Keratinocyte (primary cell): ENCODE measurements around the gene TLCD1. TPM values are rescaled to one million over a fixed set of nuclear protein-coding genes. Genes with fewer than 3 reads are reported as not detected.

Source experiments
- DNase-seq: peaks from one replicate; pipeline ENCODE4 v3.0.0-alpha.2; 2011; ENCODE audit warnings: low read depth, missing footprints, low spot score
- FAIRE-seq: peaks from 2 replicates; lab custom pipeline; 2011; peaks lifted over from hg19 to GRCh38; lab: Jason Lieb, UNC
- H2AFZ ChIP-seq: 2 replicates; pipeline ENCODE4 v1.6.0; 2012; ENCODE audit warnings: low read length, control low read depth, inconsistent platforms; ENCODE audit not compliant: control insufficient read depth
- H3K27ac ChIP-seq: 2 replicates; pipeline ENCODE4 v1.5.1; 2011; ENCODE audit warnings: low read length; ENCODE audit not compliant: control insufficient read depth, insufficient read depth
- H3K27me3 ChIP-seq: 3 replicates; pipeline ENCODE4 v1.6.0; 2011; ENCODE audit warnings: low read length; ENCODE audit not compliant: control insufficient read depth, insufficient read depth; ENCODE audit errors: extremely low read depth
- H3K36me3 ChIP-seq, 2 experiments: 2 replicates in 1 of 2; 3 replicates in 1 of 2; pipeline ENCODE4 v1.5.1; 2011; ENCODE audit warnings: low read length in 2 of 2, mild to moderate bottlenecking in 1 of 2; ENCODE audit not compliant: control insufficient read depth in 2 of 2, insufficient read depth in 2 of 2; ENCODE audit errors: extremely low read depth in 1 of 2
- H3K4me1 ChIP-seq: 3 replicates; pipeline ENCODE4 v1.5.1; 2011; ENCODE audit warnings: low read length; ENCODE audit not compliant: control insufficient read depth, insufficient read depth; ENCODE audit errors: extremely low read depth
- H3K4me2 ChIP-seq: 3 replicates; pipeline ENCODE4 v1.6.0; 2011; ENCODE audit warnings: low read depth, low read length; ENCODE audit not compliant: control insufficient read depth, insufficient read depth; ENCODE audit errors: extremely low read depth
- H3K4me3 ChIP-seq, 3 experiments: fragments of 200-600 bp in 1 of 3; sonication (generic) in 1 of 3; 2 replicates in 2 of 3; 3 replicates in 1 of 3; pipeline ENCODE4 v1.5.1; 2011 to 2016; ENCODE audit warnings: low read length in 3 of 3, mild to moderate bottlenecking in 3 of 3, control low read depth in 2 of 3, inconsistent platforms in 1 of 3, low read depth in 1 of 3, mixed read lengths in 1 of 3, mixed run types in 1 of 3, moderate library complexity in 1 of 3; ENCODE audit not compliant: control insufficient read depth in 2 of 3, insufficient read depth in 2 of 3; ENCODE audit errors: extremely low read depth in 1 of 3
- H3K79me2 ChIP-seq: 2 replicates; pipeline ENCODE4 v1.6.0; 2012; ENCODE audit warnings: low read length; ENCODE audit not compliant: control insufficient read depth, insufficient read depth
- H3K9ac ChIP-seq: 3 replicates; pipeline ENCODE4 v1.6.0; 2011; ENCODE audit warnings: low read length; ENCODE audit not compliant: control insufficient read depth, insufficient read depth; ENCODE audit errors: extremely low read depth
- H3K9me1 ChIP-seq: 3 replicates; pipeline ENCODE4 v1.6.0; 2011; ENCODE audit warnings: low read length; ENCODE audit not compliant: control insufficient read depth, insufficient read depth; ENCODE audit errors: extremely low read depth
- H3K9me3 ChIP-seq: 2 replicates; pipeline ENCODE4 v1.5.1; 2012; ENCODE audit warnings: low read depth, low read length; ENCODE audit not compliant: control insufficient read depth
- H4K20me1 ChIP-seq: 3 replicates; pipeline ENCODE4 v1.6.0; 2011; ENCODE audit warnings: low read length; ENCODE audit not compliant: control insufficient read depth, insufficient read depth; ENCODE audit errors: extremely low read depth
- EZH2 ChIP-seq: IDR thresholded peaks from one replicate; pipeline ENCODE4 v1.6.1; 2012; ENCODE audit warnings: inconsistent platforms, mild to moderate bottlenecking, low read length, moderate library complexity
- dilution Hi-C: fragments of 300-500 bp; cut with MboI; formaldehyde crosslinking; loops from one replicate; pipeline ENCODE4 v1.7.0; 2020; ENCODE audit warnings: low sequenced_read_pairs; ENCODE audit not compliant: extremely low pct_ligation_motif_present
- polyA plus RNA-seq, 5 experiments: library from polyadenylated mRNA; depleted of rRNA in 3 of 5; stranded (reverse) in 3 of 5; stranded (forward) in 1 of 5; unstranded in 1 of 5; fragments of >200 nt; gene quantifications; 1 replicate in 1 of 5; 2 replicates in 3 of 5; 3 replicates in 1 of 5; pipeline versions ENCODE4 v1.2.1 to v1.2.3, GENCODE V29; 2011 to 2012; ENCODE audit warnings: missing spikeins in 2 of 5, low read depth in 1 of 5, low replicate concordance in 1 of 5
- TF ChIP-seq, protein P1 (sequence below), 3 experiments: IDR thresholded peaks in 1 of 3; conservative IDR thresholded peaks in 1 of 3; optimal IDR thresholded peaks in 1 of 3; 2 replicates in 2 of 3; 3 replicates in 1 of 3; pipeline versions ENCODE3 to v1.5.1; 2011; ENCODE audit warnings: low read length in 3 of 3, mild to moderate bottlenecking in 3 of 3, moderate library complexity in 2 of 3, control low read depth in 1 of 3, inconsistent platforms in 1 of 3; ENCODE audit not compliant: insufficient read depth in 2 of 3; ENCODE audit errors: extremely low read depth in 1 of 3

Gene TLCD1
- polyA plus RNA-seq, 1 donor (not counting 4 experiments of a cell fraction or from before 2014, with no cell fraction given): 14.0 TPM

DNA sequence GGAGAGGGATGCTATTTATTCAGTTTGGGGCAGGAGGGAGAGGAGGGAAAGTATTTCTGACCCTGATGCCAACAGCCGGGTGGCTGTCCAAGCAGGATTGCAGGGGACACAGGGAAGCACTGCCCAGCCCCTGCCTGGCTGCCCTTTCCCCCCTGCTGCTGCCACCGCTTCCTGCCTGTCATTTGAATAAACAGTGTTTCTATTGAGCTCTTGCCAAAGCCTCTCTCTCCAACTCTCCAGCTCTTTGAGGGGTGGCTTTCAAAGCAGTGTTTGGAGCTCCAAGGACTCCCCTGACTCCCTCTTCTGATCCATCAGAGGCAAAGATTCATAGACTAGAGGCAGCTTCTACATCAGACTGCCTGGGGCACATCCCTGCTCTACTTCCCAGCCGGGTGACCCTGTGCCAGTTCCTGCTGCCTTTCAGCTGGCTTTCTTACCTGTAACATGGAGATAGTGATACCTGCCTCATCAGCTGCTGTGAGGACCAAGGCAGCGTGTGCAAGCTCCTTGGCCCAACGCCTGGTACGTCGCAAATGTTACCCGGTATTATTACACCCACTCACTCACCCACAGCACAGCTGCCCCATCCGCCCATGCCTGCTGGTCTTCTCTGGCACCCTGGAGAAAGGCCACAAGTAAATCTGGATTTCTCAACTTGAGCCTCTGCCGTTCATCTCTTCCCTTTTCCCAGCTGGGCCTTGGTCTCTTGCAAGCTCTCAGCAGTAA, 23.8 kb downstream of the TLCD1 start:
- H3K4me3 ChIP-seq: no peak overlapping the region
- no peaks in the 10 kb centered on the region for H3K27me3 ChIP-seq
- H4K20me1 ChIP-seq: no peaks in the 10 kb centered on the region
- H3K27ac ChIP-seq: no peak overlapping the region
- dilution Hi-C loops: no loop called here
- TF ChIP-seq, protein P1, sequence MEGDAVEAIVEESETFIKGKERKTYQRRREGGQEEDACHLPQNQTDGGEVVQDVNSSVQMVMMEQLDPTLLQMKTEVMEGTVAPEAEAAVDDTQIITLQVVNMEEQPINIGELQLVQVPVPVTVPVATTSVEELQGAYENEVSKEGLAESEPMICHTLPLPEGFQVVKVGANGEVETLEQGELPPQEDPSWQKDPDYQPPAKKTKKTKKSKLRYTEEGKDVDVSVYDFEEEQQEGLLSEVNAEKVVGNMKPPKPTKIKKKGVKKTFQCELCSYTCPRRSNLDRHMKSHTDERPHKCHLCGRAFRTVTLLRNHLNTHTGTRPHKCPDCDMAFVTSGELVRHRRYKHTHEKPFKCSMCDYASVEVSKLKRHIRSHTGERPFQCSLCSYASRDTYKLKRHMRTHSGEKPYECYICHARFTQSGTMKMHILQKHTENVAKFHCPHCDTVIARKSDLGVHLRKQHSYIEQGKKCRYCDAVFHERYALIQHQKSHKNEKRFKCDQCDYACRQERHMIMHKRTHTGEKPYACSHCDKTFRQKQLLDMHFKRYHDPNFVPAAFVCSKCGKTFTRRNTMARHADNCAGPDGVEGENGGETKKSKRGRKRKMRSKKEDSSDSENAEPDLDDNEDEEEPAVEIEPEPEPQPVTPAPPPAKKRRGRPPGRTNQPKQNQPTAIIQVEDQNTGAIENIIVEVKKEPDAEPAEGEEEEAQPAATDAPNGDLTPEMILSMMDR (optimal IDR thresholded peaks at IDR 0.05 in 1 of 3, IDR thresholded peaks at IDR 0.05 in 1 of 3, conservative IDR thresholded peaks at IDR 0.05 in 1 of 3; ENCODE audit: extremely low read depth in 1 of 3, insufficient read depth in 2 of 3, low read length in 3 of 3): no peak
- TF ChIP-seq EZH2: no peak
- no peak overlapping the region for H3K9ac ChIP-seq
- FAIRE-seq (no peak), DNase-seq (no peak)
- no peaks in the 10 kb centered on the region for H3K4me1 ChIP-seq
- no peak overlapping the region for H2AFZ ChIP-seq
- no peaks in the 10 kb centered on the region for H3K9me1 ChIP-seq
- no peaks in the 10 kb centered on the region for H3K9me3 ChIP-seq
- no peaks in the 10 kb centered on the region for H3K79me2 ChIP-seq
- peaks cover 46 to 51% of the 10 kb centered on the region in 2 experiments for H3K36me3 ChIP-seq
- no peak overlapping the region for H3K4me2 ChIP-seq

DNA sequence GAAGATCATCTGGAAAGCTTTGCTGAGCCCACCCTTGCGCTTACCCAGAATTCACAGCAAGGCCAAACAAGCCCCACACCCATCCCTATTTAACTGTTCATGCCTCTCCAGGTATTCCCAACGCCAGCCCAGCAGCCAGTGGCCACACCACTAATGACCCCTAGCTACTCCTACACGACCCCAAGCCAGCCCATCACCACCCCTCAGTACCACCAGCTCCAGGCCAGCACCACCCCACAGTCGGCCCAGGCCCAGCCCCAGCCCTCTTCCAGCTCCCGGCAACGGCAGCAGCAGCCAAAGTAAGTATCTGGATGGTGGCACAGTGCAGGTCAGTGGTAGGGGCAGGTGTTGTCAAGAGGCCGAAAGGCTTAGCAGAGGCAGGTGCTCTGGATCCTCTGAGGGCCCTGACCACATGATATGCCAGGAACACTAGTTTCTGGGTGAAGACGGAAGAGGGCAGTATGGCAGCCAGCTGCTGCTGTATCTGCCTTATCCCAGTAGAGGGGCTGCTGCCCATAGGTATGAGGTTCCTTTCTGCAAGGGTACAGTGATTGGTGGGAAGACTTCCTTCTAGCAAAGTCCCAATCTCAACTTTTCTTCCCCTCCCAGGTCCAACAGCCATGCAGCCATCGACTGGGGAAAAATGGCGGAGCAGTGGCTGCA, 25.1 kb downstream of the TLCD1 start:
- Histone ChIP-seq H3K79me2 (no peaks in the 10 kb centered on the region), H3K36me3 (peaks cover 52 to 54% of the 10 kb centered on the region in 2 experiments), H3K4me3 (no peak overlapping the region), H3K9me1 (no peaks in the 10 kb centered on the region), H4K20me1 (no peaks in the 10 kb centered on the region), H3K27me3 (no peaks in the 10 kb centered on the region), H3K9ac (no peak overlapping the region), H2AFZ (no peak overlapping the region), H3K4me1 (no peaks in the 10 kb centered on the region), H3K9me3 (no peaks in the 10 kb centered on the region), H3K27ac (no peak overlapping the region), H3K4me2 (no peak overlapping the region)
- no peak for DNase-seq
- TF ChIP-seq, protein P1 (optimal IDR thresholded peaks at IDR 0.05 in 1 of 3, IDR thresholded peaks at IDR 0.05 in 1 of 3, conservative IDR thresholded peaks at IDR 0.05 in 1 of 3; ENCODE audit: extremely low read depth in 1 of 3, insufficient read depth in 2 of 3, low read length in 3 of 3): no peak
- TF ChIP-seq EZH2: no peak
- dilution Hi-C loops: no loop called here
- no peak for FAIRE-seq
